ENCODE results near the gene DNAAF5.

DNA sequence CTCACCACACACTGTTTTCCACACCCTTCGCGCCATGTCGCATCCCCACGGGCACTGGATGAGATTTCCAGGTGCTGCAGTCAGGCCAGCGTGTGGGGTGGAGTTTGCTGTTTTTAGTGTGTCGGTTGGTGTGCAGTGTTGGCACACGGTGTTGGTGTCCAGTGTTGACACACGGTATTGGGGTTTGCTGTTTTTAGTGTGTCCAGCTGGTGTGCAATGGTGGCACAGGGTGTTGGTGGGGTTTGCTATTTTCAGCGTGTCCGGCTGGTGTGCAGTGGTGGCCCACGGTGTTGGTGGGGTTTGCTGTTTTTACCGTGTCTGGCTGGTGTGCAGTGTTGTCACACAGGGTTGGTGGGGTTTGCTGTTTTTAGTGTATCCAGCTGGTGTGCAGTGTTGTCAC is 20.7 kb downstream of the DNAAF5 start:
- TF ChIP-seq POLR2A (IDR thresholded peaks at IDR 0.05): no peak
- TF ChIP-seq, protein P1, sequence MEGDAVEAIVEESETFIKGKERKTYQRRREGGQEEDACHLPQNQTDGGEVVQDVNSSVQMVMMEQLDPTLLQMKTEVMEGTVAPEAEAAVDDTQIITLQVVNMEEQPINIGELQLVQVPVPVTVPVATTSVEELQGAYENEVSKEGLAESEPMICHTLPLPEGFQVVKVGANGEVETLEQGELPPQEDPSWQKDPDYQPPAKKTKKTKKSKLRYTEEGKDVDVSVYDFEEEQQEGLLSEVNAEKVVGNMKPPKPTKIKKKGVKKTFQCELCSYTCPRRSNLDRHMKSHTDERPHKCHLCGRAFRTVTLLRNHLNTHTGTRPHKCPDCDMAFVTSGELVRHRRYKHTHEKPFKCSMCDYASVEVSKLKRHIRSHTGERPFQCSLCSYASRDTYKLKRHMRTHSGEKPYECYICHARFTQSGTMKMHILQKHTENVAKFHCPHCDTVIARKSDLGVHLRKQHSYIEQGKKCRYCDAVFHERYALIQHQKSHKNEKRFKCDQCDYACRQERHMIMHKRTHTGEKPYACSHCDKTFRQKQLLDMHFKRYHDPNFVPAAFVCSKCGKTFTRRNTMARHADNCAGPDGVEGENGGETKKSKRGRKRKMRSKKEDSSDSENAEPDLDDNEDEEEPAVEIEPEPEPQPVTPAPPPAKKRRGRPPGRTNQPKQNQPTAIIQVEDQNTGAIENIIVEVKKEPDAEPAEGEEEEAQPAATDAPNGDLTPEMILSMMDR (IDR thresholded peaks at IDR 0.05): no peak

Measured in suprapubic skin (tissue), 3 donors.